ENCODE results near the gene PDX1.

PDX1 gene

DNA sequence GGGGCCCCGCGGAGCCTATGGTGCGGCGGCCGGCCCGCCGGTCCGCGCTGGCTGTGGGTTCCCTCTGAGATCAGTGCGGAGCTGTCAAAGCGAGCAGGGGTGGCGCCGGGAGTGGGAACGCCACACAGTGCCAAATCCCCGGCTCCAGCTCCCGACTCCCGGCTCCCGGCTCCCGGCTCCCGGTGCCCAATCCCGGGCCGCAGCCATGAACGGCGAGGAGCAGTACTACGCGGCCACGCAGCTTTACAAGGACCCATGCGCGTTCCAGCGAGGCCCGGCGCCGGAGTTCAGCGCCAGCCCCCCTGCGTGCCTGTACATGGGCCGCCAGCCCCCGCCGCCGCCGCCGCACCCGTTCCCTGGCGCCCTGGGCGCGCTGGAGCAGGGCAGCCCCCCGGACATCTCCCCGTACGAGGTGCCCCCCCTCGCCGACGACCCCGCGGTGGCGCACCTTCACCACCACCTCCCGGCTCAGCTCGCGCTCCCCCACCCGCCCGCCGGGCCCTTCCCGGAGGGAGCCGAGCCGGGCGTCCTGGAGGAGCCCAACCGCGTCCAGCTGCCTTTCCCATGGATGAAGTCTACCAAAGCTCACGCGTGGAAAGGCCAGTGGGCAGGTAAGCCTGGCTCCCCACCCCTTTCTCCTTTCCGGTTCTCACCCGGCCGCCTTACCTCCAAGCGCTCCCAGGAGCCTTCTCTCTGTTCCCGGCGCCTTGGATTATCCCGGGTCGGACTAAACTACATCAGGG is at the start of gene PDX1:
PDX1 (plus strand) TSS at position 67 of the 743 bp plus-strand sequence; CDS start at position 206, 139 bp downstream.
- FAIRE-seq: no peak

- FAIRE-seq: no peak
Measured at GRCh38 chr13:27878274-27878673, 41.5 kb upstream of the PDX1 start.

DNA sequence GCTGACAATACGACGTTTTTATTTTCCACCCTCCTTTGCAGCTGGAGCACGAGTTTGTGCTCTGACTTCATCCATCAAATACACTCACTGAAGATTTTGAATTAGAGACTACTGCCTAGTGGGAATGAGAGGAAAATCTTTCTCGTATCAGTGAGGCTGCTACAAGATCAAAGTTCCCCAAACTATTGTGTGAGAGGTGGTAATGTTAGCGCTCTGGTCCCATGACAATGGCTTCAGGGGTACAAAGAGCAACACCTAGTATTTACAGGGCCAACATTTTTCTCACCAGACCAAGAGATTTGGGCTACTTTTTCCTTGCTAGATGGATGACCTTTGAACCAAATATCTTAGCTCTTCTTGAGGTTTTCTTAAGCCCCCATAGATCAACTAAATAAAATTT is 30.3 kb upstream of the PDX1 start:
- no peak for FAIRE-seq

GRCh38 chr13:27896726-27897125 is 23.1 kb upstream of the PDX1 start:
- FAIRE-seq: no peak

- no peak for FAIRE-seq
Measured at GRCh38 chr13:27904719-27905118, 15.1 kb upstream of the PDX1 start.

GRCh38 chr13:27905650-27906049 is 14.2 kb upstream of the PDX1 start:
- FAIRE-seq: peak; percentile 55

- no peak for FAIRE-seq
Measured at GRCh38 chr13:27907121-27907787, 12.5 kb upstream of the PDX1 start.

DNA sequence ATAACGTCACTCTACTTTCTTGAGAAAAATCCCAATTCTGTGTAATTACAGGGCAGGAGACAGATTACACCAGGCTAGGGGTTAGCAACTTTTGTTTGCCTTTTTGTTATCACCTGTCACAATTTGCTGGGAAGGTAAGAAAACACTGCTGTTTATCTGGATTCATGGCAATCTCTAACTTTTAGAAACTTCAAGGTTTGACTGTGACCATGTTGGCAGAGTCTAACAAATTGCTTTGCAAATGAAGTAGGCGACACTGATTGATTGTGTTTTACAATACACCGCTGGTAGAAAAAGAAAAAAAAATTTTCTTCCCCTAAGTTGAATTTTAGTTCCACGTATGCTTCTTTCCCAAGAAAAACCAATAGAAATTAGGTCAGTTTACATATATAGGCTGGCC is 10.4 kb upstream of the PDX1 start:
- no peak for FAIRE-seq

GRCh38 chr13:27911521-27911920 is 8.3 kb upstream of the PDX1 start:
- FAIRE-seq: peak; percentile 98

DNA sequence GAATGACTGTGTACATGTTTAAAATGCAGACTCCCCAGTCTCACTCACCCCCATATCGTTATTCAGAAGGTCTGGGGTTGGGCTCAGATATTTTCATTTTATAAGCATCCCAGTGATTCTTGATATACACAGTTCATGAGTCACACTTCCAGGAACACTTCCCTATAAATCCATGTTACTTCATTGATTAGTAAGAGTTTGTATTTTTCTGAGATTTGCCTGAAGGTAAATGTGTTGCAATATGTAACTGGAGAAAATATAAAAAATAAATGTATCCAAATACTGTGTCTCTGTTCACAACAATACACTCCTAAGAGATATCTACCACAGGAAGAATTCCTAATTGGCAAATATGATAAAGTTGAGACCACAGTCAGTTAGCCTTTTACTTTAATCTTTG is 6.6 kb upstream of the PDX1 start:
- no peak for FAIRE-seq

GRCh38 chr13:27915301-27916207 is 4.2 kb upstream of the PDX1 start:
- no peak for FAIRE-seq

DNA sequence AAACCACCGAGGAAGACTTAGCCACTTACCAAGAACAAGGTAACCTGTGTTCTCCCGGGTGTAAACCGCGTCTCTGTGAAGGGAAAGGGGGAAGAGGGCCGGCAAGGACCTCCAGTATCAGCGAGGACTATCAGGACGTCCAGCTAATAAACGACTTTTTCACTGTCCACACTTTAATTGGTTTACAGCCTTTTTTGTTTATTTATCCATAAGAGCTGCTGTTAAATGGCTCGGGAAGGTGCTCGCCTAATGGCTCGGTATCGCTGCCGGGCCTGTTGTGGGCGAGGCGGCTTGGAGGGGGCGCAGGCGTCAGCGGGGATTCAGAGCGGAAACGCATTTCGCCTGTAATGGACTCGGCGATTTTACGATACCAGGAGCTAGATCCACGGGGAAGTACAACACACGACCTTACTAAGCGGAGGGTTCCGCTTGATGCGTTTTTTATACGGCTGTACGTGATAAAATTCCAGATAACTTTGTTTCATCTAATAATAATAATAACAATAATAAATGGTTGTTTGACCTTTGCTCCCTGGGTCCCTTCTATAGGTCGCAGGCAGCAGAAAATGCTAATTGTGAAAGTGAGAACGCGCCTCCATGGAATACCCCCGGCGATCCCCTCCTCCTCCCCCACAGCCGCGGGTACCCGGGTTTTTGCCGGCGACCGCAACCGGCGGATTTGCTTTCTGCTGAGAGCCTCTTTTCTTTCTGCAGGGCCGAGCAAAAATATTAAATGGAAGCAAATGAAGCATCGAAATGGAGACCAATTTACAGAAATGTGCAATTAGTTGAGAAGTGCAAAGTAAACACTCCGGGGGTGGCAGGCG is 2.5 kb upstream of the PDX1 start:
- FAIRE-seq: peak; percentile 64

- no peak for FAIRE-seq
Measured at GRCh38 chr13:27918041-27918917, 1.5 kb upstream of the PDX1 start.

GRCh38 chr13:27918918-27919658 is 712 bp upstream of the PDX1 start:
- FAIRE-seq: no peak

DNA sequence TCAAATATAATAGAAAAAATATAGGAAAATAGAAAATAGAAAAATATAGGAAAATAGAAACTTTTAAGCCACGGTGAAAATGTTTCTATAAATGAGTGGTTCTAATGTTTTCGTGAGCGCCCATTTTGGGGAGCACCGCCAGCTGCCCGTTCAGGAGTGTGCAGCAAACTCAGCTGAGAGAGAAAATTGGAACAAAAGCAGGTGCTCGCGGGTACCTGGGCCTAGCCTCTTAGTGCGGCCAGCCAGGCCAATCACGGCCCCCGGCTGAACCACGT is 204 bp upstream of the PDX1 start:
- peak; percentile 81 for FAIRE-seq

GRCh38 chr13:27920677-27921420 is 1.0 kb downstream of the PDX1 start:
- FAIRE-seq: no peak

DNA sequence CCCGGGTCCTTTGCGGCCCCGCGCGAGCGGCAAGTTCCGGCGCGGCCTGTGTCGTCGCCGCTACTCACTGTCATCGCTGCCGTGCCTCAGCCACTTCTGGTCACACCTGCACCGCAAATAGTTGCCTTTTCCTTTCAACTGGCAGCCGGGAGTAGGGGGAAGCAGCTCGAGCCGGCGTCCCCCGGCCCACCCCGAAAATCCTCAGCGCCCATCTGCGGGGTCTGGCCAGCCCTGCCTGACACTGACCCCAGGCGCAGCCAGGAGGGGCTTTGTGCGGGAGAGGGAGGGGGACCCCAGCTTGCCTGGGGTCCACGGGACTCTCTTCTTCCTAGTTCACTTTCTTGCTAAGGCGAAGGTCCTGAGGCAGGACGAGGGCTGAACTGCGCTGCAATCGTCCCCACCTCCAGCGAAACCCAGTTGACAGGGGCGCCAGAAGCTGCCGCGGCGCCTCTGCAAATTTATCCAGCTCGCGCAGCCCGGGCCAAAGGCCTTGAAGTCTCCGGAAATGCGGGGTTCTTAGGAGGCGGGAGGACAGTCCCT is 1.7 kb downstream of the PDX1 start:
- FAIRE-seq: no peak

- FAIRE-seq: no peak
Measured at GRCh38 chr13:27921961-27922882, 2.4 kb downstream of the PDX1 start.
